Choroid plexus epithelial cell (primary cell): ENCODE measurements around the gene MASTL.
A peak's percentile ranks its signal among the peaks of the same experiment; 100 is the strongest.

Experiments used
- DNase-seq: peaks from one replicate; pipeline ENCODE4 v3.0.0-alpha.2; 2010; ENCODE audit warnings: low read depth
- H3K4me3 ChIP-seq: 2 replicates; pipeline ENCODE4 v1.5.1; 2011; ENCODE audit warnings: low read depth, mild to moderate bottlenecking, control low read depth, low read length, moderate library complexity
- TF ChIP-seq, protein P1 (sequence below): conservative IDR thresholded peaks from 2 replicates; pipeline ENCODE4 v1.5.1; 2011; ENCODE audit warnings: low read depth, mild to moderate bottlenecking, control low read depth, inconsistent platforms, low read length, moderate library complexity

MASTL gene

GRCh38 chr10:27188259-27188658 is 33.1 kb downstream of the MASTL start:
- TF ChIP-seq, protein P1, sequence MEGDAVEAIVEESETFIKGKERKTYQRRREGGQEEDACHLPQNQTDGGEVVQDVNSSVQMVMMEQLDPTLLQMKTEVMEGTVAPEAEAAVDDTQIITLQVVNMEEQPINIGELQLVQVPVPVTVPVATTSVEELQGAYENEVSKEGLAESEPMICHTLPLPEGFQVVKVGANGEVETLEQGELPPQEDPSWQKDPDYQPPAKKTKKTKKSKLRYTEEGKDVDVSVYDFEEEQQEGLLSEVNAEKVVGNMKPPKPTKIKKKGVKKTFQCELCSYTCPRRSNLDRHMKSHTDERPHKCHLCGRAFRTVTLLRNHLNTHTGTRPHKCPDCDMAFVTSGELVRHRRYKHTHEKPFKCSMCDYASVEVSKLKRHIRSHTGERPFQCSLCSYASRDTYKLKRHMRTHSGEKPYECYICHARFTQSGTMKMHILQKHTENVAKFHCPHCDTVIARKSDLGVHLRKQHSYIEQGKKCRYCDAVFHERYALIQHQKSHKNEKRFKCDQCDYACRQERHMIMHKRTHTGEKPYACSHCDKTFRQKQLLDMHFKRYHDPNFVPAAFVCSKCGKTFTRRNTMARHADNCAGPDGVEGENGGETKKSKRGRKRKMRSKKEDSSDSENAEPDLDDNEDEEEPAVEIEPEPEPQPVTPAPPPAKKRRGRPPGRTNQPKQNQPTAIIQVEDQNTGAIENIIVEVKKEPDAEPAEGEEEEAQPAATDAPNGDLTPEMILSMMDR: no peak
- H3K4me3 ChIP-seq: no peak overlapping the region
- DNase-seq: no peak

DNA sequence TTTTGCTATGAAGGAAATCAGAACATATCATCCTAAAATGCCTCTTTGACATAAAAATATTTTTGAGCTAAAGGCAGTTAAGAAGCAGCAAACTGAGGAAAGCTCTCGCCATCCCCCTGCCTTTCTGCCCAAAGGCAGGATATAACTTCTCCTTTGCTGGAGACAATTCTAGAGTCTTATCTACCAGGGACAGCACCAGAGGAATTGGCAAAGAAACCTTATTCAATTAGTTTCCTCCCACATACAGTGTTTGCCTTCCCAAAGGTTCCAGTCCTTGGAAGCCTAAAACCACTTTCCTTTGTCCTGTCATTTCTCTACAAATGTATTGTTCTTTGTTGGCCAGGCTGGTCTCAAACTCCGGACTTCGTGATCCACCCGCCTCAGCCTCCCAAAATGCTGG is 33.7 kb downstream of the MASTL start:
- TF ChIP-seq, protein P1: no peak
- DNase-seq: no peak
- H3K4me3 ChIP-seq: no peak overlapping the region

DNA sequence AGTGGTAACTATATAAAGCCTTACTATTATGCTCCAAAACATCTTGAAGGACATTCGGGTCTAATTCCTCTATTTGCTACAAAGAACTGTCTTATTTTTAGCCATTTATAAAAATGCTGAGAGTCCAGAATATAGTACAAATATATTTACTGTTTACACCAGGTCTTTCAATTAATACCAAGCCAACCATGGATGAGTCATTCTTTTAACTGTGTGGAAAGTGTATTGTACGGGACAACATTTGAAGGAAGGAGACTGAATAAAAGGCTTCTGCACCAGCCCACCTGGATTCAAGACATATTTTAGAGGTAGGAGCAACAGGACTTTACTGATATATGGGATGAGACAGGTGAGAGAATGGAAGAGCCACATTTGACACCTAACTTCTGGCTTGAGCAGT is 35.4 kb downstream of the MASTL start:
- TF ChIP-seq, protein P1: no peak
- no peak overlapping the region for H3K4me3 ChIP-seq
- no peak for DNase-seq

DNA sequence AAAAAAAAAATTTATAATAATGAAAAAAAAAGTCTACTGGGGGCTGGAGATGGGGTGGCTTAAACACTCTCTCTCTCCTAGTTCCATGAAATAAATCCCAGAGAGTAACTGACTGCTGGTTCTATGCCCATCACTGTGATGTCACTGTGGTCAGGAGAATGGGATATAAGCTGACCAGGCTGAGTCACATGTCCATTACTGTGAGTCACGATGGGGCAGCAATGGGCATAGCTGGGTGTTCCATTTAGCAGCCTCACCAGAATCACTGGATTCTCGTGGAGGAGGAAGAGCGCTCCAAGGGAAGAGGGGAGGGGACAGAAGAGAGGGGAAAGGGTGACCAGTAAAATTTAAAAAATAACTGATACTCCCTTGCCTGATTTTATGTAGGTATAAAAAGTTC is 37.1 kb downstream of the MASTL start:
- no peak overlapping the region for H3K4me3 ChIP-seq
- TF ChIP-seq, protein P1: no peak
- peak; percentile 83 for DNase-seq

DNA sequence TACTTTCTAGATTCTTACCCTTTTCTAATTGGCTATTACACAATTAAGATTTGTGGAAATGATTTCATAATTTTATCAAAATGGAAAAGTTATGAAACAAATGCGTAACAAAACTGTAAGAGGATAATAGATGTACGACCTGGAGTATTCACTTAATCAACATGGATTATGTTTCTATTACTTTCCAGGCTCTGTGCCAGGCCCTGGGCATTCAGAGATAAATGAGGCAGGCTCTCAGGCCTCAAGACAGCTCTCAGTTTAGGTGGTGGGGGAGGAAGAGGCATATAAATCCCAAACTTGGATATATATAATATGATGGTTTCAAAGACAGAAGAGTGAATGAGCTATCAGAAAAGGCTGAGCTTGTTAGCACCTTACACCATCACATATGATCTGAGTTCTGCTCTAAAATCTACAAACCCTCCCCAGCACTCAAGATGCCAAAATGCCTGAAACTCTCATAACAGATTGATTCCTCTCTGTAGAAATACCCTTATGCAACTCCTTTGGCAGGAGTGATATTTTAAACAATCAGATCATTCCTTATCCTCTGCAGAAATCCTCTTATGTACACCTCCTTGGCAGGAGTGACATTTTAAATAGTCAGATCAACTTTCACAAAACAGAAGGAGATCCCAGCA is 42.9 kb downstream of the MASTL start:
- TF ChIP-seq, protein P1: no peak
- peak; percentile 8 for DNase-seq
- H3K4me3 ChIP-seq: no peak overlapping the region

GRCh38 chr10:27203806-27204205 is 48.7 kb downstream of the MASTL start:
- TF ChIP-seq, protein P1: no peak
- DNase-seq: no peak

GRCh38 chr10:27207350-27207749 is 52.2 kb downstream of the MASTL start:
- TF ChIP-seq, protein P1: no peak
- no peak for DNase-seq
- H3K4me3 ChIP-seq: no peak overlapping the region

More at GRCh38 chr10:27203806-27204205, 48.7 kb downstream of the MASTL start:
- no peak overlapping the region for H3K4me3 ChIP-seq
